GM12892 (cell line): Measurements from ENCODE around the gene LMOD3.

Experiments used
- POLR2A ChIP-seq: IDR thresholded peaks from 2 replicates; pipeline ENCODE4 v1.6.1; 2011; ENCODE audit warnings: low read depth, low read length, control low read depth
- TAF1 ChIP-seq: IDR thresholded peaks from 2 replicates; pipeline ENCODE4 v1.6.1; 2011; ENCODE audit warnings: low read depth, mild to moderate bottlenecking, control low read depth, low read length, borderline replicate concordance

DNA sequence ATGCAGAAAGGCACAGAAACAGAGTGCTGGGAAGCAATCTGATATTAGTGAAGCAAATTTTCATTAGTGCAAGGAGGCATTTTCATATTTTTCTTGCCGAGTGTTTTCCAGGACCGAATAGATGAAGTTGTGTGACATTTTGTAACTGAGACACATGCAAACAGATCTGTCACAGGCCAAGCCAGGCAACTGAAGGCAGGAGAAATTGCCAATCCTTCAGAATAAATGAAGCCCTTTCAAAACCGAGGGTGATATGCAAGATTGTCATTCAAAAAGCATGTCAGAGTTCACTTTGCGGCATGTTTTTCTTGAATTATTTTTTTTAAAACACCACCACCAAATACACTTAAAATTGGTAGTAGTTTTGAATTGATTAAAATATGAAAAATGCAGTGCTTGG lies 6.2 kb downstream of the LMOD3 start:
- TF ChIP-seq POLR2A = no peak
- no peak for TF ChIP-seq TAF1
